ENCODE results near the gene PPP5C. TPM values are rescaled to one million over a fixed set of nuclear protein-coding genes. Genes with fewer than 3 reads are reported as not detected.
"Not testable (repeated sequence)": the region's sequence is repeated elsewhere in the genome, so short reads cannot be mapped to it uniquely, and the experiment has no call there.

PPP5C gene
- total RNA-seq, 2 donors from 2014 or later: 56.6 to 73.7 TPM

- not testable (repeated sequence) for H3K4me3 Mint-ChIP-seq; H3K9me3 Mint-ChIP-seq; H3K27me3 Mint-ChIP-seq (ENCODE audit: low read depth); DNase-seq; ATAC-seq (replicated peaks in 1 of 2); H3K27ac Mint-ChIP-seq
- H3K36me3 Mint-ChIP-seq (ENCODE audit: insufficient read depth in 2 of 2): peaks cover 11 to 24% of the 10 kb centered on the region in 2 donors
- H3K4me1 Mint-ChIP-seq (ENCODE audit: low read depth): peaks cover 14% of the 10 kb centered on the region
Observed at GRCh38 chr19:46375476-46376067, 28.7 kb downstream of the PPP5C start.

- H3K27ac Mint-ChIP-seq: no peak overlapping the region
- no peaks in the 10 kb centered on the region for H3K27me3 Mint-ChIP-seq (ENCODE audit: low read depth)
- H3K36me3 Mint-ChIP-seq (ENCODE audit: insufficient read depth in 2 of 2): peaks cover 10 to 30% of the 10 kb centered on the region in 2 donors
- no peaks in the 10 kb centered on the region for H3K9me3 Mint-ChIP-seq
- ATAC-seq (replicated peaks in 1 of 2): no peak
- peaks cover 6% of the 10 kb centered on the region for H3K4me1 Mint-ChIP-seq (ENCODE audit: low read depth)
- H3K4me3 Mint-ChIP-seq: no peak overlapping the region
- DNase-seq: no peak
Observed at GRCh38 chr19:46376241-46377153, 29.6 kb downstream of the PPP5C start.

DNA sequence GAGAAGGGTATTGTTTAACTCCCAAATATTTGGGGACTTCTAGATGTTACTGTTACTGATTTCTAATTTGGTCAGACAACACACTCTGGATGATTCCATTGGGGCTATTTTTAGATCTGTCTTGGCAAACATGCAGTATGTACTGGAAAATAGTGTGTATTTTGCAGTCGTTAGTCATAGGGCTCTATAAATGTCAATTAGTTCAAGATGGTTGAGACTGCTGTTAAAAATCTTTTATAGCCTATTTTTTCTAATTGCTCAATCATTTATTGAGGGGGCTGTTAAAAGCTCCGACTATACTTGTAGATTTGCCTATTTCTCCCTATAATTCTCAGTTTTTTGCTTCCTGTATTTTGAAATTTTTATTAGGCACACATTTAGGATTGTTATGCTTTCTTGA is 31.4 kb downstream of the PPP5C start:
- ATAC-seq (replicated peaks in 1 of 2) (no peak), DNase-seq (no peak)
- Mint-ChIP-seq H3K27me3 (ENCODE audit: low read depth) (no peaks in the 10 kb centered on the region), H3K36me3 (ENCODE audit: insufficient read depth in 2 of 2) (peaks cover 13 to 41% of the 10 kb centered on the region in 2 donors), H3K27ac (peak overlapping the region; percentile 77), H3K9me3 (no peaks in the 10 kb centered on the region), H3K4me3 (no peak overlapping the region), H3K4me1 (ENCODE audit: low read depth) (no peaks in the 10 kb centered on the region)

DNA sequence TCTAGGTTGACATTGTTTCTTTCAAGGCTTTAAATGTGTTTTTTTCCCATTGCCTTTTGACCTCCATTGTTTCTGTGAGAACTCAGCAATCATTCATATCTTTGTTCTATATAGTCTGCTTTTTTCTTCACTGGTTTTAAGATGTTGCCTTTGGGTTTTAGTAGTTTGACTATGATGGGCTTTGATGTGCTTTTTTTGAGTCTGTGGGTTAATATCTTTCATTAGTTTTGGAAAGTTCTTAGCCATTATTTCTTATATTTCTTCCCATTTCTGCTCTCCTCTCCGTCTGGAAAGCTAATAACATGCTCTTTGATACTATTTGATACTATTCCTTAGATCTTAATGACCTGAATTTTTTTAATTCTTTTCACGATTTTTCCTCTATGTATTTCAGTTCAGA is 33.8 kb downstream of the PPP5C start:
- no peak for DNase-seq
- H3K36me3 Mint-ChIP-seq (ENCODE audit: insufficient read depth in 2 of 2): peaks cover 17 to 42% of the 10 kb centered on the region in 2 donors
- no peak for ATAC-seq (replicated peaks in 1 of 2)
- no peaks in the 10 kb centered on the region for H3K27me3 Mint-ChIP-seq (ENCODE audit: low read depth)
- H3K27ac Mint-ChIP-seq: no peak overlapping the region
- no peaks in the 10 kb centered on the region for H3K4me1 Mint-ChIP-seq (ENCODE audit: low read depth)
- H3K4me3 Mint-ChIP-seq: no peak overlapping the region
- H3K9me3 Mint-ChIP-seq: no peaks in the 10 kb centered on the region

DNA sequence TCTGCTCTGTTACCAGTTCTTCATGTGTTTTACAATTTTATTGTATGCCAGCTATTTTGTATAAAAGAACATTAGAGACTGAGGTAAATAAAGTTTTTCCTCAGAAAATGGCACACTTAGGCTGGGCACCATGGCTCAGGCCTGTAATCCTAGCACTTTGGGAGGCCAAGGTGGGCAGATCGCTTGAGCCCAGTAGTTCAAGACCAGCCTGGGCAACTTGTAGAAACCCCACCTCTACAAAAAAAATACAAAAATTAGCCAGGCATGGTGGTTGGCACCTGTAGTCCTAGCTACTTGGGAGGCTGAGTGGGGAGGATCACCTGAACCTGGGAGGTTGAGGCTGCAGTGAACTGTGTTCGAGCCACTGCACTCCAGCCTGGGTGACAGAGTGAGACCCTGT is 34.5 kb downstream of the PPP5C start:
- no peaks in the 10 kb centered on the region for H3K4me1 Mint-ChIP-seq (ENCODE audit: low read depth)
- H3K27me3 Mint-ChIP-seq (ENCODE audit: low read depth): no peaks in the 10 kb centered on the region
- H3K4me3 Mint-ChIP-seq: no peak overlapping the region
- H3K36me3 Mint-ChIP-seq (ENCODE audit: insufficient read depth in 2 of 2): peaks cover 15 to 37% of the 10 kb centered on the region in 2 donors
- no peaks in the 10 kb centered on the region for H3K9me3 Mint-ChIP-seq
- H3K27ac Mint-ChIP-seq: no peak overlapping the region
- ATAC-seq (replicated peaks in 1 of 2): no peak
- no peak for DNase-seq

DNA sequence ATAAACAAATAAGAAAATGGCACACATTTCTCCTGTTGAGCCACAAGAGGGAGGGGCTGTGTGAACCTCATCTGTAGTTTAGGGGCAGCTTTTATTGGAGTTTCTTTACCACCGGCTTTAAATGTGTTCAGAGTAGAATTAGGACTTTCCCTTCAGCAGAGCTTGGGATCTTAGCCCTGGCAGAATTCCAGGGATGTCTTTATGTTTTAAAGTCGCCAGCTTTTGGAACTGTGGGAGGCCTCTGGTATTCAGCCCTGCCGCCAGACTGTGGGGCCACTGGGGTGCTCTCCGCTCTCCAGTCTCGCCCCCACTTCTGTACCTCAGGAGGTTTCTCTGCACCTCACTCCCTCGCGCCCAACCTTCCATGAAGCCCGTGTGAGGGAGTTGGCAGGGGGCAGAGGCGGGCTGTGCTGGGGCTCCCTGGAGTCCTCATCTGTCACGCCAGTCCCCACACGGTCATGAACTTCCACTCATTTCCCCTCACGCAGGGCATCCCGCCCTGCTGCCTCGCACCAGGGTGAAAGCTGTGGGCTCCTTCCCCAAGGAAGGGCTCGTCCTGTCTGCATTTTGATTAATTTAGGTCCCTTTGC is 35.0 kb downstream of the PPP5C start:
- DNase-seq (no peak), ATAC-seq (replicated peaks in 1 of 2) (no peak)
- H3K4me1 Mint-ChIP-seq (ENCODE audit: low read depth): no peaks in the 10 kb centered on the region
- H3K9me3 Mint-ChIP-seq: no peaks in the 10 kb centered on the region
- H3K27ac Mint-ChIP-seq: no peak overlapping the region
- no peaks in the 10 kb centered on the region for H3K27me3 Mint-ChIP-seq (ENCODE audit: low read depth)
- H3K36me3 Mint-ChIP-seq (ENCODE audit: insufficient read depth in 2 of 2): peaks cover 14 to 37% of the 10 kb centered on the region in 2 donors
- H3K4me3 Mint-ChIP-seq: no peak overlapping the region

GRCh38 chr19:46383171-46383815 is 36.4 kb downstream of the PPP5C start:
- Mint-ChIP-seq H3K36me3 (ENCODE audit: insufficient read depth in 2 of 2) (peaks cover 14 to 41% of the 10 kb centered on the region in 2 donors), H3K4me3 (no peak overlapping the region), H3K27me3 (ENCODE audit: low read depth) (no peaks in the 10 kb centered on the region), H3K27ac (no peak overlapping the region), H3K9me3 (no peaks in the 10 kb centered on the region), H3K4me1 (ENCODE audit: low read depth) (no peaks in the 10 kb centered on the region)
- ATAC-seq (replicated peaks in 1 of 2) (no peak), DNase-seq (no peak)

DNA sequence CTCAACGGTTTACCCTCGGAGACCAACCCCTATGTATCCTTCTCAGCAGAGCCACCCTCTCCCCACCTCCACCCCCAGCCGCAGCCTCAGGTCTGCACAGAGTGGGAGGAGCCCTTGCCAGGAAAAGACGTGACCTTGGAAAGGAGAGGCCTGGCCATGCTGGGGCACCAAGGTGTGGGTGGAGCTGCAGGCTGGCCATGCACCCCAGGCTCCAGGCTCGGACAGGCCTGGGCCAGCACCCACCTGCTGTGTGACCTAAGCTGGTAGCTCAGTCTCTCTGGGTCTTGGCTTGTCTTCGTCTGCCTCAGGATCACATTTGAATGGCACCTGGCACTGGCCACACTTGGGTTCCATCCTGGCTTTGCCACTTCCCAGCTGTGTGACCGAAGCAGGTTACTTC is 37.0 kb downstream of the PPP5C start:
- DNase-seq: no peak

DNA sequence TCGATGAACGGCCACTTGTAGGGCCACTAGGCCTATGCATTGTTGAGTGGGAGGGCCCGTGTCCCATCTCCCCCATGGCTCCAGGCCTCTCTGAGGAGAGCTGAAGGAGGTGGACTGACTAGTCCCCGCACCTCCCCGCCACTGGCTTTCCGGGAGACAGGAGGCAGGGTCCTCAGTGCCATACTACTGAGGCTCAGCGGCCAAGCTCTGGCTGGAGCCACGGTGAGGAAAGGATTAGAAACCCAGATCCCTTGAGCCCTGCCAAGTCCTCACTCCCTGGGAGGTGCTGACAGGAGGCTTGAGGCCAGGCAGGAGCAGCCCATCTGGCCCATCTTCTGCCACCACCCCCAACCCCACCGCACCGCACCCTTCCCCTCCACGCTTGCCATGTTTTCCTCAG is 37.5 kb downstream of the PPP5C start:
- no peak overlapping the region for H3K27ac Mint-ChIP-seq
- no peak for ATAC-seq (replicated peaks in 1 of 2)
- H3K4me1 Mint-ChIP-seq (ENCODE audit: low read depth): no peaks in the 10 kb centered on the region
- DNase-seq: no peak
- H3K9me3 Mint-ChIP-seq: no peaks in the 10 kb centered on the region
- H3K36me3 Mint-ChIP-seq (ENCODE audit: insufficient read depth in 2 of 2): peaks cover 14 to 33% of the 10 kb centered on the region in 2 donors
- no peaks in the 10 kb centered on the region for H3K27me3 Mint-ChIP-seq (ENCODE audit: low read depth)
- no peak overlapping the region for H3K4me3 Mint-ChIP-seq

More for the DNA sequence above, 37.0 kb downstream of the PPP5C start:
- Mint-ChIP-seq H3K9me3 (no peaks in the 10 kb centered on the region), H3K4me1 (ENCODE audit: low read depth) (no peaks in the 10 kb centered on the region), H3K4me3 (no peak overlapping the region), H3K36me3 (ENCODE audit: insufficient read depth in 2 of 2) (peaks cover 14 to 35% of the 10 kb centered on the region in 2 donors), H3K27me3 (ENCODE audit: low read depth) (no peaks in the 10 kb centered on the region), H3K27ac (no peak overlapping the region)
- no peak for ATAC-seq (replicated peaks in 1 of 2)

GRCh38 chr19:46385636-46386035 is 38.7 kb downstream of the PPP5C start:
- Mint-ChIP-seq H3K27me3 (ENCODE audit: low read depth) (no peaks in the 10 kb centered on the region), H3K4me3 (no peak overlapping the region), H3K36me3 (ENCODE audit: insufficient read depth in 2 of 2) (peaks cover 14 to 31% of the 10 kb centered on the region in 2 donors), H3K4me1 (ENCODE audit: low read depth) (no peaks in the 10 kb centered on the region), H3K27ac (no peak overlapping the region), H3K9me3 (no peaks in the 10 kb centered on the region)
- ATAC-seq (replicated peaks in 1 of 2) (no peak), DNase-seq (no peak)

GRCh38 chr19:46386151-46386550 is 39.3 kb downstream of the PPP5C start:
- no peaks in the 10 kb centered on the region for H3K4me1 Mint-ChIP-seq (ENCODE audit: low read depth)
- no peak overlapping the region for H3K27ac Mint-ChIP-seq
- peaks cover 12 to 26% of the 10 kb centered on the region in 2 donors for H3K36me3 Mint-ChIP-seq (ENCODE audit: insufficient read depth in 2 of 2)
- no peaks in the 10 kb centered on the region for H3K27me3 Mint-ChIP-seq (ENCODE audit: low read depth)
- H3K9me3 Mint-ChIP-seq: no peaks in the 10 kb centered on the region
- no peak overlapping the region for H3K4me3 Mint-ChIP-seq
- no peak for ATAC-seq (replicated peaks in 1 of 2)
- no peak for DNase-seq

DNA sequence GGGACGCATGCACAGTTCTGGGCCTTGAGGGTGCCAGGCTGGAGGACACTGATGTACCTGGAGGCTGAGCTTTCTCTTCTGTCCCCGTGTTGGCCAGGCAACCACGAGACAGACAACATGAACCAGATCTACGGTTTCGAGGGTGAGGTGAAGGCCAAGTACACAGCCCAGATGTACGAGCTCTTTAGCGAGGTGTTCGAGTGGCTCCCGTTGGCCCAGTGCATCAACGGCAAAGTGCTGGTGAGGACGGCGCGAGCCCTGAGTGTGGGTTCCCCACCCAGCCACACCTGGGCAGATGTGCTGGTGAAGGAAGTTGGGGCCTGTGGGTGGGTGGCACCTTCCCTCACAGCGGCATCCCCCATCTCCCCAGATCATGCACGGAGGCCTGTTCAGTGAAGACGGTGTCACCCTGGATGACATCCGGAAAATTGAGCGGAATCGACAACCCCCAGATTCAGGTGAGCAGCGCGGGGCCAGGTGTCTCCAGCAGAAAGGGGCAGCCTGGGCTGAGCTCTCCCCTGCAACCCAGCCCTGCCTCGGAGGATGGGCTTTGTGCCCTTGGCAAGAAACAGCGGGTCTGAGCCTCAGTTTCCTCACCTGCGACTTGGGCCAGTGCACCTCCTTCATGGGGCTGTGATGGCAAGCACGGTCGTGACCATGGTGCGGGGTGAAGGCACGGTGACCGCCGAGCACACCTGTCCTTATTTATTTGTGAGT is 40.3 kb downstream of the PPP5C start:
- H3K36me3 Mint-ChIP-seq (ENCODE audit: insufficient read depth in 2 of 2): peaks cover 12 to 25% of the 10 kb centered on the region in 2 donors
- no peaks in the 10 kb centered on the region for H3K4me1 Mint-ChIP-seq (ENCODE audit: low read depth)
- H3K27me3 Mint-ChIP-seq (ENCODE audit: low read depth): no peaks in the 10 kb centered on the region
- DNase-seq: no peak
- H3K9me3 Mint-ChIP-seq: no peaks in the 10 kb centered on the region
- H3K27ac Mint-ChIP-seq: no peak overlapping the region
- H3K4me3 Mint-ChIP-seq: no peak overlapping the region
- no peak for ATAC-seq (replicated peaks in 1 of 2)

Measured in activated T-cell treated with anti-CD3 and anti-CD28 coated beads, Interleukin-2, amount 50 U/mL, for 72 hours (primary cell).